Kidney (tissue), 22 donors: Measurements from ENCODE around the gene CAMK2G. TPM values are rescaled to one million over a fixed set of nuclear protein-coding genes. Genes with fewer than 3 reads are reported as not detected.

Experiments
- DNase-seq, 5 donors: peaks; one replicate each; pipeline ENCODE4 v3.0.0-alpha.2; 2013 to 2020
- FAIRE-seq: peaks from 2 replicates; lab custom pipeline; 2012; peaks lifted over from hg19 to GRCh38; lab: Jason Lieb, UNC
- H3K27ac ChIP-seq, 2 donors: one replicate each; pipeline ENCODE4 v1.7.0; 2013; ENCODE audit warnings: low read depth in 2 of 2, low read length in 2 of 2, inconsistent platforms in 1 of 2
- H3K27me3 ChIP-seq: one replicate; pipeline ENCODE4 v1.7.1; 2013; ENCODE audit warnings: low read length, inconsistent platforms; ENCODE audit not compliant: control insufficient read depth, insufficient read depth
- H3K36me3 ChIP-seq, 3 donors: one replicate each; pipeline versions ENCODE4 v1.7.0 to v1.7.1; 2013; ENCODE audit warnings: low read length in 3 of 3, control low read depth in 1 of 3, inconsistent platforms in 1 of 3; ENCODE audit not compliant: insufficient read depth in 3 of 3, control insufficient read depth in 2 of 3
- H3K4me1 ChIP-seq, 3 donors: one replicate each; pipeline versions ENCODE4 v1.7.0 to v1.7.1; 2013; ENCODE audit warnings: low read length in 3 of 3, inconsistent platforms in 1 of 3, low read depth in 1 of 3; ENCODE audit not compliant: control insufficient read depth in 2 of 3, insufficient read depth in 2 of 3
- H3K4me3 ChIP-seq, 3 donors: one replicate each; pipeline versions ENCODE4 v1.7.0 to v1.8.1; 2013; ENCODE audit warnings: low read length in 3 of 3, control low read depth in 1 of 3, inconsistent platforms in 1 of 3
- H3K9ac ChIP-seq, 3 donors: one replicate each; pipeline versions ENCODE4 v1.7.0 to v1.7.1; 2013; ENCODE audit warnings: low read length in 3 of 3, control low read depth in 1 of 3, inconsistent platforms in 1 of 3
- H3K9me3 ChIP-seq, 3 donors: one replicate each; pipeline versions ENCODE4 v1.7.0 to v1.7.1; 2013; ENCODE audit warnings: low read length in 3 of 3, control low read depth in 1 of 3, inconsistent platforms in 1 of 3; ENCODE audit not compliant: control insufficient read depth in 2 of 3, insufficient read depth in 1 of 3
- CTCF ChIP-seq: IDR thresholded peaks from 3 replicates; pipeline ENCODE4 v1.5.1; 2012; ENCODE audit warnings: mild to moderate bottlenecking, moderate library complexity, borderline replicate concordance; ENCODE audit not compliant: insufficient read depth; ENCODE audit errors: extremely low read depth
- intact Hi-C: fragments of 100-400 bp; cut with DNase I; formaldehyde crosslinking; loops from one replicate; pipeline ENCODE4 v1.11.1; 2022
- long read RNA-seq, 10 donors: library from polyadenylated mRNA in 1 of 10; unstranded in 1 of 10; transcript quantifications; one replicate each; pipeline ENCODE4 v2.0.0 and lab custom pipeline, GENCODE V29; 2021 to 2026
- polyA plus RNA-seq: library from polyadenylated mRNA; stranded (reverse); fragments of 350-450 nt; fragmentation: Illumina TruSeq; extraction: RNeasy Lipid Tissue Mini Kit (QIAGEN cat#74804); gene quantifications from one replicate; pipeline ENCODE4 v1.2.3, GENCODE V29; 2014; ENCODE audit warnings: low read depth, low replicate concordance; ENCODE audit not compliant: insufficient read depth
- total RNA-seq: library from RNA; stranded (reverse); fragmentation: NEBNext Ultra II Directional; extraction: Animal tissue kit (Norgen Biotek cat#: 25700); gene quantifications from one replicate; pipeline ENCODE4 v1.2.1, GENCODE V29; 2021
- donor health status: control.
- donor health status: control.
- donor health status: control.
- donor health status: control.
- donor health status: control.
- donor health status: DM: yes; HTN: yes; CAD: no.
- donor health status: Normal renal cell carcinoma (clear cell type).

The CAMK2G gene
- total RNA-seq: 29.1 TPM
- polyA plus RNA-seq: 21.0 TPM
- long read RNA-seq, donor 1: 0 reads
- long read RNA-seq, donor 2: 0 reads
- long read RNA-seq, donor 3, partial matches to known transcripts: 0 of 2 reads
- long read RNA-seq, donor 3, other reads (novel, unspliced or antisense): 0 of 2 reads
- long read RNA-seq, donor 4, partial matches to known transcripts: 0 of 4 reads
- long read RNA-seq, donor 4, other reads (novel, unspliced or antisense): 0 of 4 reads
- long read RNA-seq, donor 5: 0 reads
- long read RNA-seq, donor 6: 0 reads
- long read RNA-seq, donor 7, partial matches to known transcripts: 8 of 25 reads
- long read RNA-seq, donor 7, other reads (novel, unspliced or antisense): 13 of 25 reads
- long read RNA-seq, donor 8, partial matches to known transcripts: 0 of 1 reads
- long read RNA-seq, donor 8, other reads (novel, unspliced or antisense): 0 of 1 reads
- long read RNA-seq, donor 9, partial matches to known transcripts: 0 of 1 reads
- long read RNA-seq, donor 9, other reads (novel, unspliced or antisense): 0 of 1 reads
- long read RNA-seq, donor 10, partial matches to known transcripts: 0 of 3 reads
- long read RNA-seq, donor 10, other reads (novel, unspliced or antisense): 0 of 3 reads

GRCh38 chr10:73874267-73875138 is at the start of gene CAMK2G:
Gene CAMK2G, minus strand, starts transcription at chr10:73874555. Its CDS starts 94 bp downstream, at chr10:73874461.
- Histone ChIP-seq H3K36me3 (peaks cover 0 to 1% (median 0%) of the 10 kb centered on the region in 3 donors), H3K4me3 (peak within 1 kb of the TSS; percentile 39 to 71 (median 41)), H3K27ac (peak within 1 kb of the TSS in 1 of 2 donors; percentile 32), H3K4me1 (peaks cover 0 to 11% (median 0%) of the 10 kb centered on the region in 3 donors), H3K27me3 (no peaks in the 10 kb centered on the region), H3K9ac (peak within 1 kb of the TSS in 1 of 3 donors; percentile 51), H3K9me3 (no peaks in the 10 kb centered on the region)
- DNase-seq (peak; percentile 80 to 95 (median 90)), FAIRE-seq (no peak)
- intact Hi-C loops: no loop called here
- TF ChIP-seq CTCF: no peak

GRCh38 chr10:73922864-73923133 is 48.4 kb upstream of the CAMK2G start:
- no peak overlapping the region for H3K9ac ChIP-seq
- H3K9me3 ChIP-seq: no peaks in the 10 kb centered on the region
- no peaks in the 10 kb centered on the region for H3K36me3 ChIP-seq
- H3K4me1 ChIP-seq: peaks cover 0 to 5% (median 2%) of the 10 kb centered on the region in 3 donors
- DNase-seq (no peak), FAIRE-seq (no peak)
- H3K4me3 ChIP-seq: no peak overlapping the region
- H3K27ac ChIP-seq: no peak overlapping the region
- intact Hi-C loops: no loop called here
- no peak for TF ChIP-seq CTCF
- no peaks in the 10 kb centered on the region for H3K27me3 ChIP-seq

GRCh38 chr10:73922007-73922863 is 47.9 kb upstream of the CAMK2G start:
- no peaks in the 10 kb centered on the region for H3K36me3 ChIP-seq
- no peak overlapping the region for H3K9ac ChIP-seq
- no peaks in the 10 kb centered on the region for H3K27me3 ChIP-seq
- no peaks in the 10 kb centered on the region for H3K9me3 ChIP-seq
- no peak for FAIRE-seq
- no peak overlapping the region for H3K4me3 ChIP-seq
- H3K4me1 ChIP-seq: peaks cover 0 to 9% (median 2%) of the 10 kb centered on the region in 3 donors
- intact Hi-C loops: no loop called here
- H3K27ac ChIP-seq: no peak overlapping the region
- no peak for TF ChIP-seq CTCF
- peak in 1 of 5 donors; percentile 3 for DNase-seq
